ENCODE measurements around the gene DMD.
A peak's percentile ranks its signal among the peaks of the same experiment; 100 is the strongest.

Gene DMD

GRCh38 chrX:31435592-31435991 lies 1775.8 kb downstream of the DMD start:
- POLR2A ChIA-PET = no interaction called here
- no peak for DNase-seq (ENCODE audit: extremely low spot score)

GRCh38 chrX:31433856-31434255 lies 1777.5 kb downstream of the DMD start:
- TF ChIP-seq, protein P1, sequence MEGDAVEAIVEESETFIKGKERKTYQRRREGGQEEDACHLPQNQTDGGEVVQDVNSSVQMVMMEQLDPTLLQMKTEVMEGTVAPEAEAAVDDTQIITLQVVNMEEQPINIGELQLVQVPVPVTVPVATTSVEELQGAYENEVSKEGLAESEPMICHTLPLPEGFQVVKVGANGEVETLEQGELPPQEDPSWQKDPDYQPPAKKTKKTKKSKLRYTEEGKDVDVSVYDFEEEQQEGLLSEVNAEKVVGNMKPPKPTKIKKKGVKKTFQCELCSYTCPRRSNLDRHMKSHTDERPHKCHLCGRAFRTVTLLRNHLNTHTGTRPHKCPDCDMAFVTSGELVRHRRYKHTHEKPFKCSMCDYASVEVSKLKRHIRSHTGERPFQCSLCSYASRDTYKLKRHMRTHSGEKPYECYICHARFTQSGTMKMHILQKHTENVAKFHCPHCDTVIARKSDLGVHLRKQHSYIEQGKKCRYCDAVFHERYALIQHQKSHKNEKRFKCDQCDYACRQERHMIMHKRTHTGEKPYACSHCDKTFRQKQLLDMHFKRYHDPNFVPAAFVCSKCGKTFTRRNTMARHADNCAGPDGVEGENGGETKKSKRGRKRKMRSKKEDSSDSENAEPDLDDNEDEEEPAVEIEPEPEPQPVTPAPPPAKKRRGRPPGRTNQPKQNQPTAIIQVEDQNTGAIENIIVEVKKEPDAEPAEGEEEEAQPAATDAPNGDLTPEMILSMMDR (IDR thresholded peaks at IDR 0.05; ENCODE audit: control extremely low read depth, extremely low read depth, low read depth, missing control alignments) = no peak
- CTCF ChIA-PET = no interaction called here
- no peak for DNase-seq (ENCODE audit: extremely low spot score)
- POLR2A ChIA-PET = no interaction called here

More at GRCh38 chrX:31435592-31435991, 1775.8 kb downstream of the DMD start:
- CTCF ChIA-PET = no interaction called here
- TF ChIP-seq, protein P1 (IDR thresholded peaks at IDR 0.05; ENCODE audit: control extremely low read depth, extremely low read depth, low read depth, missing control alignments) = no peak

GRCh38 chrX:31429915-31430314 lies 1781.4 kb downstream of the DMD start:
- CTCF ChIA-PET = interaction anchor here (1.3 kb wide), 1 partner anchor 392 kb away, joined by 4 read pairs; no protein-coding TSS in a partner anchor

GRCh38 chrX:31423609-31424189 lies 1787.7 kb downstream of the DMD start:
- POLR2A ChIA-PET = no interaction called here
- TF ChIP-seq, protein P1 (IDR thresholded peaks at IDR 0.05; ENCODE audit: control extremely low read depth, extremely low read depth, low read depth, missing control alignments) = no peak
- DNase-seq (ENCODE audit: extremely low spot score) = peak; percentile 13
- CTCF ChIA-PET = interaction anchor here (0.7 to 1.5 kb wide), 4 partner anchors 15 to 385 kb away, joined by 3 to 4 read pairs (median 3); no protein-coding TSS in a partner anchor

More at GRCh38 chrX:31429915-31430314, 1781.4 kb downstream of the DMD start:
- TF ChIP-seq, protein P1 (IDR thresholded peaks at IDR 0.05; ENCODE audit: control extremely low read depth, extremely low read depth, low read depth, missing control alignments) = no peak
- POLR2A ChIA-PET = no interaction called here
- no peak for DNase-seq (ENCODE audit: extremely low spot score)

GRCh38 chrX:31421441-31421840 lies 1789.9 kb downstream of the DMD start:
- ChIA-PET POLR2A (no interaction called here), CTCF (no interaction called here)
- TF ChIP-seq, protein P1 (IDR thresholded peaks at IDR 0.05; ENCODE audit: control extremely low read depth, extremely low read depth, low read depth, missing control alignments) = no peak
- no peak for DNase-seq (ENCODE audit: extremely low spot score)

DNA sequence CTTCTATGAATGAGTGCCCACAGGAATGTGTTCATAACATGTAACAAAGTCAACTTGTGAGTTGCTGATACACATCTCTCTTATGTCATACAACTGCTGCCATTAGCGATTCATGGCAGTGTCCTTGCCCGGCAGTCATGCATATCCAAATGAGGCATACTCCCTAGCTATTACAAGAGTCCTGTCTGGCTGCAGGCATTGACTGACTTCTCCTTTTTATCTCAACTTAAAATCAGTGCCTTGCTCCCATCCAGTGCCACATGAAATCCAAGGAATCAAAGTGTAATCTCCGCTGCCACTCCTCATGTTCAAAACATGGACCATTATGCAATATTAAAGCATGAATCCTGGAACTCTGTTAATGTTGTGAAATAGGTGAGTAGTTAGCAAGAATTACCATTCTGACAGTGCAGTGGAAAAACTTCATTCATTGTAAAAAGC lies 1790.6 kb downstream of the DMD start:
- ChIA-PET CTCF (no interaction called here), POLR2A (no interaction called here)
- TF ChIP-seq, protein P1 (IDR thresholded peaks at IDR 0.05; ENCODE audit: control extremely low read depth, extremely low read depth, low read depth, missing control alignments) = no peak
- no peak for DNase-seq (ENCODE audit: extremely low spot score)

All from GM10248 (cell line).